Upper lobe of right lung (tissue), 1 donor: ENCODE data around the gene DLEC1. TPM values are rescaled to one million over a fixed set of nuclear protein-coding genes. Genes with fewer than 3 reads are reported as not detected.

ENCODE experiments used
- ATAC-seq: fragments of 200-7000 bp; cut with Tn5 transposase; one replicate; pipeline ENCODE4 v1.9.1; 2020; ENCODE audit warnings: mild to moderate bottlenecking, moderate library complexity
- DNase-seq: peaks from one replicate; pipeline ENCODE4 v3.0.0-alpha.2; 2020
- H3K27ac ChIP-seq: fragments of 200-600 bp; one replicate; pipeline ENCODE4 v1.8.0; 2022
- H3K27me3 ChIP-seq: fragments of 200-600 bp; one replicate; pipeline ENCODE4 v1.8.0; 2022; ENCODE audit warnings: mild to moderate bottlenecking
- H3K36me3 ChIP-seq: fragments of 200-600 bp; one replicate; pipeline ENCODE4 v1.8.0; 2022
- H3K4me1 ChIP-seq: fragments of 200-600 bp; one replicate; pipeline ENCODE4 v1.8.0; 2022
- H3K4me3 ChIP-seq: fragments of 200-600 bp; one replicate; pipeline ENCODE4 v1.8.0; 2022; ENCODE audit warnings: mild to moderate bottlenecking
- H3K9me3 ChIP-seq: fragments of 200-600 bp; one replicate; pipeline ENCODE4 v1.8.0; 2022
- CTCF ChIP-seq: fragments of 200-600 bp; IDR thresholded peaks from one replicate; pipeline ENCODE4 v1.8.0; 2022; ENCODE audit warnings: antibody characterized with exemption
- intact Hi-C: fragments of 100-400 bp; cut with DNase I; formaldehyde crosslinking; loops from one replicate; pipeline ENCODE4 v1.11.0; 2022
- total RNA-seq: library from RNA; stranded (reverse); fragmentation: NEBNext Ultra II Directional; extraction: Animal tissue kit (Norgen Biotek cat#: 25700); gene quantifications from one replicate; pipeline ENCODE4 v1.2.1, GENCODE V29; 2021
- donor health status: DM: no; HTN: yes; CAD: no; lungs with severe emphysema.

DLEC1 gene
- total RNA-seq, 1 donor from 2014 or later = 2.7 TPM

GRCh38 chr3:38148311-38148882 lies 109.4 kb downstream of the DLEC1 start:
- no peaks in the 10 kb centered on the region for H3K9me3 ChIP-seq
- TF ChIP-seq CTCF = no peak
- no peak for DNase-seq
- no peaks in the 10 kb centered on the region for H3K27me3 ChIP-seq
- peak; percentile 61 for ATAC-seq
- no peak overlapping the region for H3K4me3 ChIP-seq
- no peaks in the 10 kb centered on the region for H3K36me3 ChIP-seq
- H3K4me1 ChIP-seq = peaks cover 14% of the 10 kb centered on the region
- intact Hi-C loops = no loop called here
- H3K27ac ChIP-seq = no peak overlapping the region

GRCh38 chr3:38149708-38150107 lies 110.7 kb downstream of the DLEC1 start:
- no peaks in the 10 kb centered on the region for H3K36me3 ChIP-seq
- H3K4me1 ChIP-seq = peaks cover 18% of the 10 kb centered on the region
- intact Hi-C loops = no loop called here
- DNase-seq (no peak), ATAC-seq (peak; percentile 16)
- TF ChIP-seq CTCF = no peak
- H3K27ac ChIP-seq = peak overlapping the region; percentile 37
- H3K4me3 ChIP-seq = no peak overlapping the region
- H3K9me3 ChIP-seq = no peaks in the 10 kb centered on the region
- no peaks in the 10 kb centered on the region for H3K27me3 ChIP-seq

- intact Hi-C loops = no loop called here
- H3K9me3 ChIP-seq = no peaks in the 10 kb centered on the region
- no peaks in the 10 kb centered on the region for H3K27me3 ChIP-seq
- no peak for ATAC-seq
- H3K4me3 ChIP-seq = no peak overlapping the region
- TF ChIP-seq CTCF = peak; percentile 7
- peaks cover 21% of the 10 kb centered on the region for H3K4me1 ChIP-seq
- no peaks in the 10 kb centered on the region for H3K36me3 ChIP-seq
- peak overlapping the region; percentile 65 for H3K27ac ChIP-seq
- no peak for DNase-seq
These were observed 111.9 kb downstream of the DLEC1 start for GRCh38 chr3:38150780-38151528.

GRCh38 chr3:38151667-38152265 lies 112.8 kb downstream of the DLEC1 start:
- intact Hi-C loops = no loop called here
- Histone ChIP-seq H3K27ac (peak overlapping the region; percentile 65), H3K9me3 (no peaks in the 10 kb centered on the region), H3K4me1 (peaks cover 21% of the 10 kb centered on the region), H3K4me3 (no peak overlapping the region), H3K36me3 (no peaks in the 10 kb centered on the region), H3K27me3 (no peaks in the 10 kb centered on the region)
- no peak for DNase-seq
- ATAC-seq = peak; percentile 57
- TF ChIP-seq CTCF = no peak

GRCh38 chr3:38152609-38153008 lies 113.6 kb downstream of the DLEC1 start:
- Histone ChIP-seq H3K4me3 (no peak overlapping the region), H3K27me3 (no peaks in the 10 kb centered on the region), H3K4me1 (peaks cover 21% of the 10 kb centered on the region), H3K36me3 (no peaks in the 10 kb centered on the region), H3K9me3 (no peaks in the 10 kb centered on the region), H3K27ac (no peak overlapping the region)
- intact Hi-C loops = no loop called here
- ATAC-seq (peak; percentile 72), DNase-seq (no peak)
- no peak for TF ChIP-seq CTCF
